ENCODE results near the gene STXBP6. TPM values are rescaled to one million over a fixed set of nuclear protein-coding genes. Genes with fewer than 3 reads are reported as not detected.

Gene STXBP6
- total RNA-seq, 1 experiment from 2014 or later: 5.3 TPM

GRCh38 chr14:25003537-25003936 is 46.4 kb downstream of the STXBP6 start:
- H3K27ac ChIP-seq (ENCODE audit: low read depth, low read length, poor library complexity, severe bottlenecking): no peak overlapping the region
- ChIA-PET CTCF (no interaction called here), POLR2A (ENCODE audit: low non-redundant PET) (no interaction called here)
- DNase-seq (ENCODE audit: low spot score): peak; percentile 70
- no peaks in the 10 kb centered on the region for H3K36me3 ChIP-seq (ENCODE audit: insufficient read depth, low read length, poor library complexity, severe bottlenecking)
- peaks cover 16% of the 10 kb centered on the region for H3K4me1 ChIP-seq (ENCODE audit: insufficient read depth, low read length, poor library complexity, severe bottlenecking)
- H3K4me3 ChIP-seq (ENCODE audit: low read depth, low read length, poor library complexity, severe bottlenecking): no peak overlapping the region
- no peaks in the 10 kb centered on the region for H3K27me3 ChIP-seq (replicated peaks; ENCODE audit: insufficient read depth, low read depth, low read length, poor library complexity)
- intact Hi-C loops (cut with micrococcal nuclease; ENCODE audit: unreplicated experiment): no loop called here
- no peak for TF ChIP-seq CTCF (conservative IDR thresholded peaks at IDR 0.05; ENCODE audit: low read depth, low read length)
- no peak for TF ChIP-seq EZH2 (IDR thresholded peaks at IDR 0.05; ENCODE audit: borderline replicate concordance, low read depth, low read length, poor library complexity, severe bottlenecking)
- no peaks in the 10 kb centered on the region for H3K9me3 ChIP-seq (ENCODE audit: low read depth, low read length, poor library complexity, severe bottlenecking)
- no TSS peak for BruUV-seq (replicated peaks)

- H3K27ac ChIP-seq (ENCODE audit: low read depth, low read length, poor library complexity, severe bottlenecking): peak overlapping the region; percentile 8
- H3K4me3 ChIP-seq (ENCODE audit: low read depth, low read length, poor library complexity, severe bottlenecking): no peak overlapping the region
- H3K4me1 ChIP-seq (ENCODE audit: insufficient read depth, low read length, poor library complexity, severe bottlenecking): peaks cover 9% of the 10 kb centered on the region
- no TSS peak for BruUV-seq (replicated peaks)
- DNase-seq (ENCODE audit: low spot score): peak; percentile 5
- no peaks in the 10 kb centered on the region for H3K36me3 ChIP-seq (ENCODE audit: insufficient read depth, low read length, poor library complexity, severe bottlenecking)
- no peak for TF ChIP-seq CTCF (conservative IDR thresholded peaks at IDR 0.05; ENCODE audit: low read depth, low read length)
- no peak for TF ChIP-seq EZH2 (IDR thresholded peaks at IDR 0.05; ENCODE audit: borderline replicate concordance, low read depth, low read length, poor library complexity, severe bottlenecking)
- no peaks in the 10 kb centered on the region for H3K9me3 ChIP-seq (ENCODE audit: low read depth, low read length, poor library complexity, severe bottlenecking)
- H3K27me3 ChIP-seq (replicated peaks; ENCODE audit: insufficient read depth, low read depth, low read length, poor library complexity): no peaks in the 10 kb centered on the region
- intact Hi-C loops (cut with micrococcal nuclease; ENCODE audit: unreplicated experiment): no loop called here
- ChIA-PET POLR2A (ENCODE audit: low non-redundant PET) (no interaction called here), CTCF (no interaction called here)
Measured at GRCh38 chr14:25001601-25002000, 48.3 kb downstream of the STXBP6 start.

GRCh38 chr14:25001156-25001555 is 48.8 kb downstream of the STXBP6 start:
- no peak overlapping the region for H3K4me3 ChIP-seq (ENCODE audit: low read depth, low read length, poor library complexity, severe bottlenecking)
- ChIA-PET CTCF (no interaction called here), POLR2A (ENCODE audit: low non-redundant PET) (no interaction called here)
- TF ChIP-seq CTCF (conservative IDR thresholded peaks at IDR 0.05; ENCODE audit: low read depth, low read length): no peak
- TF ChIP-seq EZH2 (IDR thresholded peaks at IDR 0.05; ENCODE audit: borderline replicate concordance, low read depth, low read length, poor library complexity, severe bottlenecking): no peak
- H3K27ac ChIP-seq (ENCODE audit: low read depth, low read length, poor library complexity, severe bottlenecking): peak overlapping the region; percentile 8
- H3K4me1 ChIP-seq (ENCODE audit: insufficient read depth, low read length, poor library complexity, severe bottlenecking): peaks cover 9% of the 10 kb centered on the region
- no peaks in the 10 kb centered on the region for H3K36me3 ChIP-seq (ENCODE audit: insufficient read depth, low read length, poor library complexity, severe bottlenecking)
- no peaks in the 10 kb centered on the region for H3K27me3 ChIP-seq (replicated peaks; ENCODE audit: insufficient read depth, low read depth, low read length, poor library complexity)
- peak; percentile 13 for DNase-seq (ENCODE audit: low spot score)
- intact Hi-C loops (cut with micrococcal nuclease; ENCODE audit: unreplicated experiment): no loop called here
- no TSS peak for BruUV-seq (replicated peaks)
- H3K9me3 ChIP-seq (ENCODE audit: low read depth, low read length, poor library complexity, severe bottlenecking): no peaks in the 10 kb centered on the region
